IPS-18c (cell line): ENCODE results near the gene PGM2.

Experiments
- H3K4me3 ChIP-seq: 2 replicates; pipeline ENCODE4 v1.7.0; 2013; ENCODE audit warnings: low read depth, mild to moderate bottlenecking, low read length, moderate library complexity; ENCODE audit not compliant: insufficient read depth
- H3K9me3 ChIP-seq: one replicate; pipeline ENCODE4 v1.6.1; 2013; ENCODE audit warnings: mild to moderate bottlenecking, low read length, moderate library complexity; ENCODE audit not compliant: control insufficient read depth, insufficient read depth

PGM2 gene

DNA sequence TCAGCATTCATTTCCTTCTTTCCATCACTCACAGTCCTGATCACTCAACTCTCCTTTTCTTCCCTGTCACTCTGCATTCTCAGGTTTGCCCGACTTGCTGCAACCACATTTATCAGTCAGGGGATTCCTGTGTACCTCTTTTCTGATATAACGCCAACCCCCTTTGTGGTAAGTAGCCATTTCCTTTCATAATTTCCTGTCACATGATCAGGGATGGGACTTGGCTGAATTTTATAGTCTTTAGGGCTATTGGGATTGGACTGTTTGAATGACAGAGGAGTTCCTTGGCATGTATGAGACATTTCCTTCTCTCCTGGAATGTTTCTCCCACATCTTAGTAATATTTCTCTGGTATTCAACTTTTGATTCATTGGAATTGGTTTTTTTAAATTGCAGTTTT, 11.0 kb downstream of the PGM2 start:
- H3K4me3 ChIP-seq, result no peak overlapping the region
- no peaks in the 10 kb centered on the region for H3K9me3 ChIP-seq

GRCh38 chr4:37839426-37839825, 12.9 kb downstream of the PGM2 start:
- Histone ChIP-seq H3K9me3 (no peaks in the 10 kb centered on the region), H3K4me3 (no peak overlapping the region)

GRCh38 chr4:37844204-37844603, 17.7 kb downstream of the PGM2 start:
- no peaks in the 10 kb centered on the region for H3K9me3 ChIP-seq
- no peak overlapping the region for H3K4me3 ChIP-seq

GRCh38 chr4:37845201-37845600, 18.7 kb downstream of the PGM2 start:
- H3K4me3 ChIP-seq, result no peak overlapping the region

GRCh38 chr4:37847311-37847884, 20.9 kb downstream of the PGM2 start:
- Histone ChIP-seq H3K4me3 (no peak overlapping the region), H3K9me3 (no peaks in the 10 kb centered on the region)

More at GRCh38 chr4:37845201-37845600, 18.7 kb downstream of the PGM2 start:
- H3K9me3 ChIP-seq, result no peaks in the 10 kb centered on the region

DNA sequence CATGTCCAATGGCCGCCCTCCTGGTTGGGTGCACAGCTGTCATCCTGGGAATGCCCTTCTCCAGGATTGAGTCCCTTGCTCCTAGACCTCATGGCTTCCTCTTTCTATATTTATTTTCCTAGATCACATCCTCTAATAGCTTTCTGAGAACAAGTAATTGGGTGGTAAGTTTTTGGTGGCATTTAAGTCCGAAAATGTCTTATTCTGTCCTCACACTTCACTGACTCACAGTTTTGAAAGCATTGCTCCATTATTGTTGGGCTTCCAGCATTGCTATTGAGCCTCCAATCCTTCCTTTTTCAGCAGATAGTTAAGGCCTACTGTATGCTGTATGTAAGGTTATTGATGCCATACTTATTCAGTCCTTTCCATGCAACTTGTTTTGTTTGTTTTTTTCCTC, 25.9 kb downstream of the PGM2 start:
- Histone ChIP-seq H3K9me3 (no peaks in the 10 kb centered on the region), H3K4me3 (no peak overlapping the region)

- Histone ChIP-seq H3K9me3 (no peaks in the 10 kb centered on the region), H3K4me3 (no peak overlapping the region)
Observed at GRCh38 chr4:37858112-37858511, 31.6 kb downstream of the PGM2 start.

GRCh38 chr4:37858872-37859271, 32.4 kb downstream of the PGM2 start:
- H3K9me3 ChIP-seq, result no peaks in the 10 kb centered on the region
- no peak overlapping the region for H3K4me3 ChIP-seq

DNA sequence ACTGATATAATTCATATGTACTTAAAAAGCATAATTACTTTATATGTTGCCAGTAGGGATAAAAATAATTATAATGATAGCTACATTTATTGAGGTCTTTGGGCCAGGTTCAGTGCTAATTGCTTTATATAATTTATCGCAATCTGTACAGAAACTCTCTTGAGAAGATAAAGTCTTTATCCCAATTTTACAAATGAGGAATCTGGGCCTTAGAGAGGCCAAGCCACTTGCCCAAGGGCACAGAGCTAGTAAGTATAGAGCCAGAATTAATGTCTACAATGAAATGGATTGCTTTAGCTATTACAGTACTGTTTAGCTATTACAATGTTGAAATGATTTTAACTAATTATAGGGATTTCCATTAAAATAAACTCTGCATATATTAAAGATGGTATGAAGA, 33.8 kb downstream of the PGM2 start:
- Histone ChIP-seq H3K4me3 (no peak overlapping the region), H3K9me3 (no peaks in the 10 kb centered on the region)

DNA sequence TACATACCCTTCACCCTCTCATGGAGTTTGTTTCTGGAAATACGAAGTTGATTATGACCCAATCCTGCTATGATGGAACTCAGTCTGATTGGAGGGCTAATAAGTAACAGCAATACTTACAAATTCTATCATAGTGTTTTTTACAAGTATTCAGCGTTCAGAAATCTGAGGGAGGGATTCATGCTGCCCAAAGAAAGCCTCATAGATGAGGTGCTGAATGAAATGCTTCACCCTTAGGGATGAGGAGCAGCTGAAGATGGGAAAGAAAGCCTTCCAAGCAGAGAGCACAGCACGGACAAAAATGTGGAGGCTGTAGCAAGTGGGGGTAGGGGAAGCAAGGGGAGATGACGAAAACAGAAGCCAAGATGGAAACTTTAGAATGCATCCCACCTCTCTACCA, 36.5 kb downstream of the PGM2 start:
- Histone ChIP-seq H3K9me3 (no peaks in the 10 kb centered on the region), H3K4me3 (no peak overlapping the region)

- H3K9me3 ChIP-seq, result no peaks in the 10 kb centered on the region
Observed at GRCh38 chr4:37864786-37865185, 38.3 kb downstream of the PGM2 start.

GRCh38 chr4:37865450-37865849, 39.0 kb downstream of the PGM2 start:
- no peak overlapping the region for H3K4me3 ChIP-seq
- no peaks in the 10 kb centered on the region for H3K9me3 ChIP-seq

More at GRCh38 chr4:37864786-37865185, 38.3 kb downstream of the PGM2 start:
- no peak overlapping the region for H3K4me3 ChIP-seq

DNA sequence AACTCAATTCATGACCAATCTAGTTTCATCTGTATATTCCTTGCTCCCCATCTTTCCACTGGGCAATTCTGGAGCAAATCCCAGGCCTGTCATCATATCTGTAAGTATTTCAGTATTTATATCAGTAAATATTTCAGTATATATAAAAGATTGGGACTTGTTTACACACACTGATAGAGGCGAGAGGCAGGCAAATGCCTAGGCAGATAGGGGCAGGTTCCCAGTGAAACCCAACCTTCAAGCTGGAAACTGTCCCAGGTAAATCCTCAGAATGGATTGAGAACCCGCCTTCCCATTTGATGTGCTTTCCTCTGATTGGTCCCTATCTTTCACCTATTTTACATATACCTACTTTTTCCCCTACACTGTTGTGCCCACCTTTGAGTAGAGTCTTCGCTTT, 40.6 kb downstream of the PGM2 start:
- no peak overlapping the region for H3K4me3 ChIP-seq
- H3K9me3 ChIP-seq, result no peaks in the 10 kb centered on the region

DNA sequence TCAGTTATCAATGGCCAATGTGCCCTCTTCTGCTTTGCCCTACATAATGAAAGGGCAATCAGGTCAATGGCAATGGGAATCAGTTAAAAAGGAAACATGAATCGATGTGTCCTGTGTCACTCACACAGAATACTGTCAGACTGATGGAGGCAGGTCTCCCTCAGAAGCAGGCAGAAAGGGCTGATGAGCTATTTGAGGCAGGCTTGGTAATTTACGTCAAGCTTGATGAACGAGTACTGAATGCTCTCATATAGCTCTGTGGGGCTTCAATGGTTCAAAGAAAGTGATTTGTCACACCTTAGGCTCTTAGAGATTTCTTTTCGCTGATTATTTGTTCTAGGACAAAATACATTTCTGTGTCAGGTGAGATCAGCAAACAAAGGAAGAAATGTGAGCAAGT, 41.8 kb downstream of the PGM2 start:
- H3K4me3 ChIP-seq, result no peak overlapping the region
- no peaks in the 10 kb centered on the region for H3K9me3 ChIP-seq

GRCh38 chr4:37872310-37872988, 46.0 kb downstream of the PGM2 start:
- Histone ChIP-seq H3K4me3 (no peak overlapping the region), H3K9me3 (no peaks in the 10 kb centered on the region)

- no peaks in the 10 kb centered on the region for H3K9me3 ChIP-seq
- no peak overlapping the region for H3K4me3 ChIP-seq
Observed at GRCh38 chr4:37873386-37873785, 46.9 kb downstream of the PGM2 start.

DNA sequence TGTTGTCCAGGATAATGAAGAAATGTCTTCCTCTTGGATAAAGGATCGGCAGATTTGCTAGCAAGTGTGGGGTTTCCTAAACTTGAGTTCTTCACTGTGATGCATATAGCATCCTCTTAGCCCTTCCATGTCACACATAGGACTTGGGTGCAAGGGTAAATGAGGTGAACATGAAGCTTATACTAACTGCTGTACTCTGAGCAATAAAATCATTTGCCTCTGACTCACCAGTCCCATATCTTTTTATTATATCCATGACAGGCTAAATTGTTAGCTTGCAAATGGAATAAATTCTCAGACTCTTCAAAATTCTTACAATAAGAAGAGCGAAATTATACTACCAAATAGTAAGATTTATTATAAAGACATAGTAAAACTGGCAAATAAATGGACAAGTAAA, 49.7 kb downstream of the PGM2 start:
- no peak overlapping the region for H3K4me3 ChIP-seq
- no peaks in the 10 kb centered on the region for H3K9me3 ChIP-seq

DNA sequence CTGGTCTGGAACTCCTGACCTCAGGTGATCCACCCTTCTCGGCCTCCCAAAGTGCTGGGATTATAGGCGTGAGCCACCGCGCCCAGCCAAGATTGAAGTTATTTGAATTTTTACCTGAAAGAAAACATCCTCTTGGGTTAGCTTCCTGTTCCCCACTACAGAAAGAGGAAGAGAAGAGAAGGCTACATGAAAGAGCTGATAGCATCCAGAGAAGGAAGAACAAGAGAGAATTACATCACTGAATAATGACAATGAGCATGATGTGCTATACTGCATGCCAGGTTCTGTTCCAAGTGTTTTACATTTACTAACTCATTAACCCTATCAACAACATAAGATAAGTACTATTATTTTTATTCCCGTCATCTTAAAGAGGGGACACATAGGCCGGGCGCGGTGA, 52.9 kb downstream of the PGM2 start:
- no peaks in the 10 kb centered on the region for H3K9me3 ChIP-seq
- H3K4me3 ChIP-seq, result no peak overlapping the region

- Histone ChIP-seq H3K4me3 (no peak overlapping the region), H3K9me3 (no peaks in the 10 kb centered on the region)
Observed at GRCh38 chr4:37881811-37882210, 55.3 kb downstream of the PGM2 start.
